ENCODE results near the gene AREG. TPM values are rescaled to one million over a fixed set of nuclear protein-coding genes. Genes with fewer than 3 reads are reported as not detected.

The AREG gene
- total and polyA plus RNA-seq, 2 donors (not counting 1 experiment from before 2014, with no cell fraction given), result 0.50 to 2.0 TPM

DNA sequence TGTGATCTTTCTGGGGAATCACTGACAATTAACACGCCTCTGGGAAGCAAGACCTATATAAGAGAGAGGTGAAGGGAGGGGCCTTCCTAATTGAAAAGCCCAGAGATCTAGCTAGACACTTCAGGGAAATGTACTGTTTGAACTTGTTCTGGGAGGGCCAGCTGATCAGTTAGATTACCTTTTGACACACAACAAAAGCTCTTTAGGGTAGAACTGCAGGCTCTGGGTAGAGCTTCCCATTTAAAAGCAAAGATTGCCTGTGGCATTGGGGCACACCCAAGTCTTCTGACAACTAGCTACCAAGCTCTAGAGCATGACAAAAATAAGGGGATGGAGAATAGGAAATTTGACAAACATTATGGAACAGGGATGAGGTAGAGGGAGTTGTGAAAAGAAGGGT lies 26.3 kb downstream of the AREG start:
- DNase-seq (ENCODE audit: low read depth in 2 of 2), result no peak
- Histone ChIP-seq H2AFZ (ENCODE audit: low read length) (no peak overlapping the region), H3K27ac (ENCODE audit: insufficient read depth, low read length) (no peak overlapping the region), H3K4me1 (ENCODE audit: control insufficient read depth, extremely low read depth, insufficient read depth, low read length) (peaks cover 6% of the 10 kb centered on the region), H3K79me2 (ENCODE audit: control insufficient read depth, insufficient read depth, low read length) (no peaks in the 10 kb centered on the region), H3K4me2 (ENCODE audit: extremely low read depth, insufficient read depth, low read length) (no peak overlapping the region), H3K9ac (ENCODE audit: insufficient read depth, low read length) (no peak overlapping the region), H3K4me3 (replicated peaks in 1 of 4; ENCODE audit: control extremely low read depth in 1 of 4, insufficient read depth in 1 of 4, low read depth in 3 of 4, low read length in 4 of 4) (no peak overlapping the region), H3K36me3 (ENCODE audit: control insufficient read depth, insufficient read depth, low read length) (no peaks in the 10 kb centered on the region), H3K27me3 (ENCODE audit: control insufficient read depth, insufficient read depth, low read length) (no peaks in the 10 kb centered on the region), H4K20me1 (ENCODE audit: control insufficient read depth, extremely low read depth, insufficient read depth, low read length) (no peaks in the 10 kb centered on the region), H3K9me3 (ENCODE audit: control insufficient read depth, insufficient read depth, low read depth, low read length) (no peaks in the 10 kb centered on the region)
- TF ChIP-seq, protein P1, sequence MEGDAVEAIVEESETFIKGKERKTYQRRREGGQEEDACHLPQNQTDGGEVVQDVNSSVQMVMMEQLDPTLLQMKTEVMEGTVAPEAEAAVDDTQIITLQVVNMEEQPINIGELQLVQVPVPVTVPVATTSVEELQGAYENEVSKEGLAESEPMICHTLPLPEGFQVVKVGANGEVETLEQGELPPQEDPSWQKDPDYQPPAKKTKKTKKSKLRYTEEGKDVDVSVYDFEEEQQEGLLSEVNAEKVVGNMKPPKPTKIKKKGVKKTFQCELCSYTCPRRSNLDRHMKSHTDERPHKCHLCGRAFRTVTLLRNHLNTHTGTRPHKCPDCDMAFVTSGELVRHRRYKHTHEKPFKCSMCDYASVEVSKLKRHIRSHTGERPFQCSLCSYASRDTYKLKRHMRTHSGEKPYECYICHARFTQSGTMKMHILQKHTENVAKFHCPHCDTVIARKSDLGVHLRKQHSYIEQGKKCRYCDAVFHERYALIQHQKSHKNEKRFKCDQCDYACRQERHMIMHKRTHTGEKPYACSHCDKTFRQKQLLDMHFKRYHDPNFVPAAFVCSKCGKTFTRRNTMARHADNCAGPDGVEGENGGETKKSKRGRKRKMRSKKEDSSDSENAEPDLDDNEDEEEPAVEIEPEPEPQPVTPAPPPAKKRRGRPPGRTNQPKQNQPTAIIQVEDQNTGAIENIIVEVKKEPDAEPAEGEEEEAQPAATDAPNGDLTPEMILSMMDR (conservative IDR thresholded peaks at IDR 0.05 in 1 of 2, IDR thresholded peaks at IDR 0.05 in 1 of 2; ENCODE audit: low read depth in 1 of 2, low read length in 2 of 2), result no peak
- no peak for TF ChIP-seq EZH2 (IDR thresholded peaks at IDR 0.05; ENCODE audit: low read length, missing control alignments)

DNA sequence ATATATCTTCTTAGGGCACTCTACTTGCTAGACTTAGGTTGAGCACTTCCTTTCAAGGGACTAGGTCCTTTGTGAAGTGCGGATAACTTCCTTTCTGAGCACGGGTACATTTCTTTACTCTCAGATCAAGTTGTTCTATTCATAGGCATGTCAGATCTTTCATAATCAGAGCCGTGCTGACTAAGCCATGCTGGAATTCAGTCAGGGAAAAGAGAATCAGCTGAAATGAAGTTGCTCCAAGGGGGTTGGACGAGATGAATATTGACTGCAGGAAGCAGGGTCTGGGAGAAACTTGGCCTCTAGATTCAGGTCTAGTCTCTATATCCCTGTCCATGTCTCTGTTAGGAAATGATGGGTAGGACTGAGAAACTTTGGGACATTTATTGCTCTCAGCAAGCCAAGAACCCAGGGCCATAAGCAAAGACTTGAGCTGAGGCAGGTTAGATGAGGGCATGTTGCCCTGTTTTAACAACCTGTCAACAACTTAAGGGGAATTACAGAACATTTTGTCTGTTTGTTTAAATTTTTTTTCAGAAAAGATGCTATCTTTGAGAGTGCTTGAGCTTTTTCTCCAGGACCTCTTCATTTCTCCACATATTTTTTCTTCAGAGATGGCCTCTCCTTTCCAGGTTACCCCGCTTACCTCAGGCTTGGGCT lies 28.3 kb downstream of the AREG start:
- no peaks in the 10 kb centered on the region for H3K27me3 ChIP-seq (ENCODE audit: control insufficient read depth, insufficient read depth, low read length)
- no peak overlapping the region for H3K9ac ChIP-seq (ENCODE audit: insufficient read depth, low read length)
- no peaks in the 10 kb centered on the region for H3K79me2 ChIP-seq (ENCODE audit: control insufficient read depth, insufficient read depth, low read length)
- H3K9me3 ChIP-seq (ENCODE audit: control insufficient read depth, insufficient read depth, low read depth, low read length), result no peaks in the 10 kb centered on the region
- peaks cover 6% of the 10 kb centered on the region for H3K4me1 ChIP-seq (ENCODE audit: control insufficient read depth, extremely low read depth, insufficient read depth, low read length)
- peak; percentile 89 to 90 for DNase-seq (ENCODE audit: low read depth in 2 of 2)
- no peak overlapping the region for H3K4me3 ChIP-seq (replicated peaks in 1 of 4; ENCODE audit: control extremely low read depth in 1 of 4, insufficient read depth in 1 of 4, low read depth in 3 of 4, low read length in 4 of 4)
- H2AFZ ChIP-seq (ENCODE audit: low read length), result no peak overlapping the region
- H3K36me3 ChIP-seq (ENCODE audit: control insufficient read depth, insufficient read depth, low read length), result no peaks in the 10 kb centered on the region
- H3K4me2 ChIP-seq (ENCODE audit: extremely low read depth, insufficient read depth, low read length), result no peak overlapping the region
- no peaks in the 10 kb centered on the region for H4K20me1 ChIP-seq (ENCODE audit: control insufficient read depth, extremely low read depth, insufficient read depth, low read length)
- no peak overlapping the region for H3K27ac ChIP-seq (ENCODE audit: insufficient read depth, low read length)
- TF ChIP-seq EZH2 (IDR thresholded peaks at IDR 0.05; ENCODE audit: low read length, missing control alignments), result no peak
- TF ChIP-seq, protein P1 (conservative IDR thresholded peaks at IDR 0.05 in 1 of 2, IDR thresholded peaks at IDR 0.05 in 1 of 2; ENCODE audit: low read depth in 1 of 2, low read length in 2 of 2), result no peak

DNA sequence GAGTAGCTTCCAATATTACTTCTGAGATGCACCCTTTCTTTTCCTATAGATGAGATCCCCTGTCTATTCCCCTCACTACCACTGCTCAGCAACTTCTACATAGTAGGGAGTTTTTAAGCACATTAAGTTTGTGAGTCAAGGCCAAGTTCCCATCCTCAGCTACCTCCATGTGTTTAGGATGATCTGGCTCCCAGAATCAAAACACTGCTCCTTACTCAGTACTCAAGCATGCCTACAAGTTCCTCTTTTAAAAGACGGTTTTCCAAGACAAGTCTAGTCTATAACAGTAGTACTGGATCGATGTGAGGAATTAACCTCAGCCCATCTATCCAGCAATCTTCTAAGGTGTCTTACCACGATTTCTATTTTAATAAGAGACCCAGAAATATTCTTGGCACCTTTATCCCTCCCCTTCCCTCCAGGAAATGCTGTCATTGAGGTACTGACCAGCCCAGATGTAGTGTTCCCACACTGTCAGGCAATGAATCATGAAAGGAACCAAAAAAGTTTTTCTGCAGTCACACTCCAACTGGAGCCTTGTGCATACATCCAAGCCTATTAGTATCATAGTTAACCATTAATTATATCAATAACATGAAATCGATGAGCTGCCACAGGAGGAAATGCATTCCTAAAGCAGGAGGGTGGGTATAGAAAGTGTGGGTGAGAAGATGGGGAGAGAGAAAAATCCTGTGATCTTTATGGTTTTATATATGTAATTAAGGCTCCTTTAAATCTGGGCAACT lies 29.6 kb downstream of the AREG start:
- Histone ChIP-seq H3K79me2 (ENCODE audit: control insufficient read depth, insufficient read depth, low read length) (no peaks in the 10 kb centered on the region), H3K4me2 (ENCODE audit: extremely low read depth, insufficient read depth, low read length) (no peak overlapping the region), H3K4me1 (ENCODE audit: control insufficient read depth, extremely low read depth, insufficient read depth, low read length) (peaks cover 6% of the 10 kb centered on the region), H3K9ac (ENCODE audit: insufficient read depth, low read length) (no peak overlapping the region), H3K27ac (ENCODE audit: insufficient read depth, low read length) (no peak overlapping the region), H3K36me3 (ENCODE audit: control insufficient read depth, insufficient read depth, low read length) (no peaks in the 10 kb centered on the region), H2AFZ (ENCODE audit: low read length) (no peak overlapping the region), H4K20me1 (ENCODE audit: control insufficient read depth, extremely low read depth, insufficient read depth, low read length) (no peaks in the 10 kb centered on the region), H3K9me3 (ENCODE audit: control insufficient read depth, insufficient read depth, low read depth, low read length) (no peaks in the 10 kb centered on the region), H3K27me3 (ENCODE audit: control insufficient read depth, insufficient read depth, low read length) (no peaks in the 10 kb centered on the region), H3K4me3 (replicated peaks in 1 of 4; ENCODE audit: control extremely low read depth in 1 of 4, insufficient read depth in 1 of 4, low read depth in 3 of 4, low read length in 4 of 4) (no peak overlapping the region)
- TF ChIP-seq, protein P1 (conservative IDR thresholded peaks at IDR 0.05 in 1 of 2, IDR thresholded peaks at IDR 0.05 in 1 of 2; ENCODE audit: low read depth in 1 of 2, low read length in 2 of 2), result no peak
- DNase-seq (ENCODE audit: low read depth in 2 of 2), result peak in 1 of 2 donors; percentile 64

Data from fibroblast of lung (primary cell).